VCaP (cell line): ENCODE data around the gene TDP1.
A peak's percentile ranks its signal among the peaks of the same experiment; 100 is the strongest.

ENCODE experiments used
- H3K27ac ChIP-seq: fragments of 450-650 bp; 2 replicates; pipeline ENCODE4 v1.5.1; 2017
- CTCF ChIP-seq: fragments of 450-650 bp; conservative IDR thresholded peaks from 2 replicates; pipeline ENCODE4 v1.5.1; 2017; ENCODE audit warnings: mild to moderate bottlenecking, moderate library complexity

The TDP1 gene

GRCh38 chr14:90054803-90055202 lies 99.1 kb downstream of the TDP1 start:
- no peak overlapping the region for H3K27ac ChIP-seq
- TF ChIP-seq CTCF: no peak

GRCh38 chr14:90056826-90057225 lies 101.1 kb downstream of the TDP1 start:
- no peak overlapping the region for H3K27ac ChIP-seq
- TF ChIP-seq CTCF: no peak

- TF ChIP-seq CTCF: no peak
- no peak overlapping the region for H3K27ac ChIP-seq
Measured at GRCh38 chr14:90058876-90059458, 103.2 kb downstream of the TDP1 start.

- TF ChIP-seq CTCF: peak; percentile 87
Measured at GRCh38 chr14:90060312-90060964, 104.7 kb downstream of the TDP1 start.

GRCh38 chr14:90060965-90061684 lies 105.4 kb downstream of the TDP1 start:
- no peak for TF ChIP-seq CTCF

More at GRCh38 chr14:90060312-90060964, 104.7 kb downstream of the TDP1 start:
- peak overlapping the region; percentile 31; the same call in 1 of the 2 replicates for H3K27ac ChIP-seq

GRCh38 chr14:90061685-90062126 lies 106.0 kb downstream of the TDP1 start, which contains the start of gene KCNK13:
KCNK13 (plus strand) TSS chr14:90061994; CDS start chr14:90062206, 212 bp downstream.
- TF ChIP-seq CTCF: no peak
- peak within 1 kb of the TSS; percentile 33; the same call in 1 of the 2 replicates for H3K27ac ChIP-seq

More at GRCh38 chr14:90060965-90061684, 105.4 kb downstream of the TDP1 start:
- peak overlapping the region; percentile 31; the same call in 1 of the 2 replicates for H3K27ac ChIP-seq
